Epithelial cell of prostate (primary cell): ENCODE data around the gene SST.

Source experiments
- DNase-seq: peaks from one replicate; pipeline ENCODE4 v3.0.0-alpha.2; 2011; ENCODE audit warnings: low read depth, low spot score
- H3K27ac ChIP-seq: fragments of 450-650 bp; 2 replicates; pipeline ENCODE4 v1.5.1; 2017; ENCODE audit warnings: mild to moderate bottlenecking

Gene SST

DNA sequence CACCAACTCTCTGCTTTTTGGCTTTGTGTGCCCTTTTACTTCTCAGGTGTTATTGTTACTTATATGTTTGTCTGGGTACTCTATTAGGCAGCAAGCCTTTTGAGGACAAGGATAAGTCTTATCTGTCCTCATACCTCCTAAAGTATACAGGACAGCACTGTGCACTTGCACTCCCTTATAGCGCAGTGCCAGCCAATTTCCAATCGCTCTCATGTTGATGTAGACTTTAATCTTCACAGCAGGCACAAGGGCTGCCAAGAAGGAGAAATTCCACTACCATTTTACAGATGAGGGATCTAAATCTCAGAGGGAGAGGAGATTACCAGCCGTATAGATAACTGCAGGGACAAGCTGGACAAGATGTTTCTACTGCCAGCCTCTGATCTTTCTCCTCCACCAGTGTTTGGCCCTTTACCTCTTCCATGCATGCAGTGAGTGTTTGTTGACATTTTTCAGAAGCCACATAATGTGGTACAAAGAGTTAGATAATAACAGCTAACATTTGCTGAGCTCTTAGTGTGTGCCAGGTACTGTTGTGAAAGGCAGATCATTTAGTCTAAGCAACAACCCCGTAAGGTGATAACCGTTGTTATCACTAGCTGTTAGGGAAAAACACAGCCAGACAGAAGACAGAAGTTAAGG, 30.1 kb downstream of the SST start:
- DNase-seq = no peak
- no peak overlapping the region for H3K27ac ChIP-seq

DNA sequence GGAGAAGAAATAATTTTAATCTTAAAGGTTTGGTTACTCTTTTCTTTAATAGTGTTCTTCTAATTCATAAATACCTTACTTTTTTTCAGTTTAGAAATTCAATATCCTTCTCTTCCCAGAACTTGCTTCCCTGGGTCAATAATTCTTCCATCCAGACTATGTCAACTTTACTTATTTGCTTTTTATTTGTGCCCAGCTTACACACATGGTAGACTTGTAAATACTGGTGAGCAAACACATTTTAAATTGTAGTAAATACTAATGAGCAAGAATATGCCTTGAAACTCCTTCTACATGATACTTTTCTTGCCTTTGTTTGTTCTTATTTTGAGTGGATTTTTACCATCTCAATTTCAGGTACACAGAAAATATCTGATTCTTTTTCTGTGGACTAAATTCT, 33.7 kb downstream of the SST start:
- no peak overlapping the region for H3K27ac ChIP-seq
- DNase-seq = no peak

GRCh38 chr3:187630404-187630803, 39.8 kb downstream of the SST start:
- no peak for DNase-seq
- H3K27ac ChIP-seq = peak overlapping the region; percentile 3

DNA sequence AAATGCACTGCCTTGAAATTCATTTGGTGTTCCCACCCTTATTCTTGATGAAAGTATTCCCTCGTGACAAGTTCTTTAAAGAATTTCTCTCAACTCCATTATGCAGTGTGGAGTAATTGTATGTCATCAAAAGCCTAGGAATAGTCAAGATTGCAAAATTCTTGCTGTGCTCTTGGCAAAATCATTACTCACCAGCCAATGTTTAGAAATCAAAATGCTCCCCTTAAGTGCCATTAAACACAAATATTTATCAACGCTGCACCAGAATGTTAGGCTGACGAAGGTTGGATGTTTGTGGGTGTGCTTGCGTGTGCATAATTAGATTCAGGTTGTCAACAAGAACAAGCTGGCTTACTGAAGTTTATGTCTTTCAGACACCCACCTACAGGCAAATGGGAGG, 40.5 kb downstream of the SST start:
- no peak for DNase-seq
- H3K27ac ChIP-seq = peak overlapping the region; percentile 3

DNA sequence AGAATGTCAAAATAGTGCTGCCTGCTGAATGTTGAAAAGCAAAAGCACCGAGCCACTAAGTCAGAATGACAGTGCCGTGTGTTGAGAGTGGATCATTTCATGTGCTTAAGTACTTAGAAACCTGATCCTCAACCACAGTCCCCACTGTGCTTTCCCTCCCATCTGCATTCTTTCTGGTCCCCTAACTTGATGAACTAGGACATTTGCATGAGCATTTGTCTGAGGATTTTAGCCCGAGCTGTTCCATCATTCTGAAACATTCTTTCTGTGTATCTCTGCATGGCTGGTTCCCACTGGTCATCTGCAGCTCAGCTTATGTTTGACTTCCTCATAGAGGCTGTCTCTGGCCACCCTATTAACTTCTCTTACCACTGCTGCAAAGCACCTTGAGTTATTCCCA, 42.0 kb downstream of the SST start:
- H3K27ac ChIP-seq = no peak overlapping the region
- DNase-seq = no peak

DNA sequence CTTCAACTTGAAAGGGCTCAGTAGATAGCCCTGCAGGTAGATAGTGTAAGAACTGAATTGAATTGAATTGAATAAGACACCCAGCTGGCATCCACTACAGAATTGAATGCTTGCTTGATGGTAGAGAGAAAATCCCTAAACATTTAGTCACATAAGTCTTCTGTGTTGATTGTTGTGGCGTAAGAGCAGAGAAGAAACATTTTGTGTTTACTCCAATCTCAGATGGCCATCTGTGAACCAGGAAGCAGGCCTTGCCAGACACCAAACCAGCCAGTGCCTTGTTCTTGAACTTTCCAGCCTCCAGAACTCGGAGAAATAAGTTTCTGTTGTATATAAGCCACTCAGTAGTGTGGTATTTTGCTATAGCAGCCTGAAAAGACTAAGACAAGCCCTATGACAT, 43.6 kb downstream of the SST start:
- H3K27ac ChIP-seq = no peak overlapping the region
- DNase-seq = no peak

- H3K27ac ChIP-seq = no peak overlapping the region
Observed at GRCh38 chr3:187624588-187624987, 45.6 kb downstream of the SST start.

DNA sequence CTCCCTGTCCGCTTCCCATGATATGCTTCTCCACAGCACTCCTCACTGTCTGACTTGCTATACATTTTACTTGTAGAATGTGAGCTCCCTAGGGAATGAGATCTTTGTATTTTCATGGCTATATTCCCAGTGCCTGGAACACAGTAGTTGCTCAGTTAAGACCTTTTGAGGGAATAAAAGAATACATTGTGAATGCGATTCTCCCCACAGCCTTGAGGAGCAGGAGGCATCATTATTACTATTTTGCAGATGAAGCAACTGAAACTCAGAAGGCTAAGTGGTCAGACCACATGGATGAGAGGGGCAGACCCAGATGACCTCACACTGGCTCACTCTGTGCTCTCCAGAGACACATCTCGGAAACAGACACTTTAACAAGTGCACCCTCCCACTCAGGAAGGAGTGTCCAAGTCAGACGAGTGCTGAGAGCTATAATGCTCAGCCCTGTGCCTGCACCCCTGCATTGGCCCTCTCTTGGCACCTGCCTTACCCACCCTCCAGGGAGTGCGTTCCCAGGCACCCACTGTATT, 46.8 kb downstream of the SST start:
- DNase-seq = no peak
- H3K27ac ChIP-seq = no peak overlapping the region

More at GRCh38 chr3:187624588-187624987, 45.6 kb downstream of the SST start:
- DNase-seq = no peak

GRCh38 chr3:187621881-187622280, 48.3 kb downstream of the SST start:
- no peak for DNase-seq
- no peak overlapping the region for H3K27ac ChIP-seq

- H3K27ac ChIP-seq = no peak overlapping the region
- no peak for DNase-seq
Observed at GRCh38 chr3:187619461-187619860, 50.7 kb downstream of the SST start.
